GM21619 (cell line): ENCODE data around the gene IER5L.
"Not testable (repeated sequence)": the region's sequence is repeated elsewhere in the genome, so short reads cannot be mapped to it uniquely, and the experiment has no call there.

ENCODE experiments used
- ATAC-seq: cut with Tn5 transposase; IDR thresholded peaks from one replicate; pipeline ENCODE4 v1.9.1; 2021; ENCODE audit not compliant: unreplicated experiment

IER5L gene

DNA sequence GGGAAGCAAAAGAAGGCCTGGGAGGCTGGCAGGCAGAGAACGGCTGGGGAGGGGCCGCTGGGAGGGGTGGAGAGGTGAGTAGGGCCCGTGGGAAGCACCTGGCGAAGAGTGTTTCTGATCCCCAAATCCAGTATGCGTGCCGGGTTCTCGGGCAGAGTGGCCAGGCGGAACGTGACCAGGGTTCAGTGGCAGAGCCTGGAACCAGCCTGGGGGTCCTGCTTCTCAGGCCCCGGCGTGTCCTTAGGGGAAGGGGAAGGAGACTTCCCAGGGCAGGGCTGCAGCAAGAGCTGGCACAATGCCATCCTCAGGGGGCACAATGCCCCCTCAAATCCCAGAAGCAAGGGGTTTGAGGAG is 25.5 kb upstream of the IER5L start:
- ATAC-seq: no peak

DNA sequence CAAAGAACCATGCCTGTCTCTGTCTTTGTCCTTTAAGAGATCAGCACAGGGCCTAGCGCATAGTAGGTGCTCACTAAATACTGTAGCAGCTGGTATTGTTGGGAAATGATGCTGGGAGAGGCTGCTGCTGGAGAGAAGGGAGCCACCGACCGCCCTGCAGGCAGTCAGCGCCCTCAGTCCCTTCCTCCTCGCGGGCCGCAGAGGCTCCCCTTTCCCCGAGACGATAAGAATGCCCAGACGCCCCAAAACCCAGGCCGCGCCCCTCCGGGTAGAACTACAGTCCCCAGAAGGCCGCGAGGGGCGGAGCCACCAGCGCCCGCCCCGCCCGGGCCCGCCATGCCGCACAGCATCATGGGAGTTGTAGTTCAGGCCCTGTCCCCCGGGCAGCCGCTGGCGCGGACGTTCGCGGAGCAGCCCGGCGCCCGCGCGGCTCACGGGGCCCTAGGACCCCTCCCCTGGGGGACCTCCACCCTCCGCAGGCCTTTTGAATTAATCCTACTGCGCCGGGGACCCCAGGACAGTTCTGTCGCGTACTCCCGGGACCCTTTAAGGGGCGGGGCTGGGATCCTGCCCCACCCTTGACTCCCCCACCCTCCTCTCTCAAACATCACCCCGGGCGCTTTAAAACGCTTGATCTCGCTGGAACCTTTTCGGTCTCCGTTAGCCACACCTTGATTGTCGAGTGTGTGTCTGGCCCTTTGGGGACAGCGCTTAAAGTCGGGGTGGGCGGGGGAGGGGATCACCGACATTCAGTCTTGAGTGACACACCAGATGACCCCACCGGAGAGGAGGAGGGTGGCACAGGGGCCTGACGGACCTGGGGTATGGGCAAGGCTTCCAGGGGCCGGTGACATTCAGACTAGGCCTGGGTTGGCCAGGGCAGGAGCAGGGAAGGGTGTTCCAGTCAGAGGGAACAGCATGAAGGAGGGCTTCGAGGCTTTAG is 24.8 kb upstream of the IER5L start:
- peak; percentile 87 for ATAC-seq

DNA sequence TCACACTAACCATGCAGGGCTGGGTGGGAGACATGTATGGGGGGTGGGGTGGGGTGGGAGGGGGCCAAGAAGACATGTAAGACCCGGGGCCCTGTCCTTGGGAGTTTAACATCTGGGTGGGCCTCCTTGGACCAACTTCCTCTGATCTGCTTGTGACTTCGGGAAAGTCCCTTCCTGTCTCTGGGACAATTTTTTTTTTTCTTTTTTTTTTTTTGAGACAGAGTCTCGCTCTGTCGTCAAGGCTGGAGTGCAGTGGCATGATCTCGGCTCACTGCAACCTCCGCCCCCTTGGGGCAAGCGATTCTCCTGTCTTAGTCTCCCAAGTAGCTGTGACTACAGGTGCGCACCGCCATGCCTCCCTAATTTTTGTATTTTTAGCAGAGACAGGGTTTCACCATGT is 23.8 kb upstream of the IER5L start:
- no peak for ATAC-seq

DNA sequence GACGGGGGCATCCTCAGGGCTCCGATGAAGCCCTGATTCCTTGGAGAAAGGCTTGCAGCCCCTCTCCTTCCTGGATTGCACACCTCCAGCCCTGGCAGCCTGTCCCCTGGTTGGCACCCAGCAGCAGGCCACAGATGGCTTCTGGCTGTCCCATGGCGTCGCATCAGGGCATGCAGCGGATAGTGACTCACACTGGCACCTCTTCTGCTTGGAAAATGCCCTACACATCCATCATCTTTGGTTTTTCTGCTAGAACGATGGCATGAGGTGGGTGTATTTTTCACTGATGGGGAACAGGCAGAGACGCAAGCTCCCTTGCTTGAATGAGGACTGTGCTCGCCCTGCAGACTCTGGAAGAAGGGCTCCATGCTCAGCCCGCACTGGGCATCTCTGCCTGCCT is 23.2 kb upstream of the IER5L start:
- no peak for ATAC-seq

DNA sequence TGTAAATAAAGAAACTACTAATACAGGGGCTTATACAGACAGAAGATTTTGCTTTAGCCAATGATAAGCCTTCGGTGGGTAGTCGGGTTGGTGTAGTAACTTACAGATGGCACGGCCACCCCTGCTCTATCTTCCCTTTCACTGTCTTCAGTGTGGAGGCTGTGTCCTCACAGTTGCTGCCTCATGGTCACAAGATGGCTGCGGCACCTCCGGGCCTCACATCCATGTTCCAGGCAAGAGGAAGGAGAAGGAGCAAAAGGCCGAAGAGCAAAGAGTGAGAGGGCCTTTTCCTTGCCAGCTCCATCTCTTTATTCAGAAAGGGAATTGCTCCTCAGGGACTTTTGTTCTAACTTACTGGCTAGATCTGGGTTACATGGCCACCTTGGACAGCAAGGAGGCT is 22.2 kb upstream of the IER5L start:
- no peak for ATAC-seq

DNA sequence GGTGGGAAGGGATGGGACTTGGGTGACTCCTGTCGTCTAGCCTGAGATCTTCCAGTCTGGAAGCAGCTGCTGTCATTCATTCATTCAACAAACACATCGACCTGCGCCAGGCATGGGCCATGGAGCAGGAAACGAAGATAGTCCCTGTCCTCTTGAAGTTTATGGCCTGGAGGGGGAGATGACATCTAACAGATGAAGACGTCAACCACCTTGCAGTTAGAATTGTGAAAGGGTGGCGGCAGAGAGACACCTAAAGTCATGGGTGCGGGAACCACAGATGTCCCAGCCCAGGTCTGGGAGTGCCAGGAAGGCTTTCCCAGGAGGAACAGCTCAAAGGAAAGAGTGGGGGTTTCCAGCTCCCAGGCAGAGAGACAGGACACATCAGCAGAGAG is 21.0 kb upstream of the IER5L start:
- ATAC-seq: no peak

DNA sequence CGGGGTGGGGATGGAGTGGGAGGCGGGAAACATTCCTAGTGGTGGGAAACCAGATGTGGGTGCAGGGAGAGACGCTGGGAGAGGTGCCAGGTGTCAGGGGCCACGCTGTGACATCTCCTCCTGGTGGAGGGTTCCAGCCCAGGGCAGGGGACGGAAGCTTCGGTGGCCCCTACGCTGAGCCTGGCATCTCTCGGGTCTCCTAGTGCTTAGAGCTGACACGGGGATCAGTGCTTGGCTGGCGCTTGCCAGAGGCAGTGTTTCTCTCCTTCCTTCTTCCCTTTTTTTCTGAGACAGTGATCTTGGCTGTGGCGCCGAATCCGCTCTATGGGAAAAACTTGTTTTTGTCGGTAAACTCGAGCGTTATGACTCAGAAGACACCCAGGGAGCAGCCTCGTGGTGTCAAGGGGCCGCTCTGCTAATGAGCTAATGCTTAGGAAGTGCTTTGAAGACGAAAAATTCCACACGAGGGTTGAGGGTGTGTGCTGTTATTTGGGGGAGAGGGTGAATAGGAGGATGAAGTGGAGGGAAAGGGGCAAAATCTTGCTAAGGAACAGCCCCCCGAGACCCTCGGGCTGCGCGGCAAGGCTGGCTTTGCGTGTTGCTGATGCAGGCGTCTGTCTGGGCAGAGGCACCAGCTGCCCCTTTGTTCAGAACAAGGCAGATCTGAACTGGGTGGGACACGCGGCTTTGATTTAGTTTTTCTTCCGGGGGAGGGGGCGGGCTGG is 20.4 kb upstream of the IER5L start:
- ATAC-seq: no peak

DNA sequence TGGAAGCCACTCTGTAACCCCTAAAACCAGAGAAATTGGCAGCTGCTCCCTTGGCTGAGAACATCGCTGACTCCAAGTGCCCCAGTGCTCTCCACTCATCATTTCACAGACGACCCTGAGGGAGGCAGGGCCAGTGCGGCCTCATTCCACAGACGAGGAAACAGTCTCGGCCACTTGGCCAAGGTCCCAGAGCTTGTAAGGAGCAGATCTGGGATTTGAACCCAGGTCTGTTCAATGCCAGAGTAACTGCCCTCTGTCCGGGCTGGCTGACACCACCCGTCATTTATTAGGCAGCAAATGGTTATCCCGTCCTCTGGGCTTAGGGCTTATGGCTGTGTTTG is 19.9 kb upstream of the IER5L start:
- no peak for ATAC-seq

DNA sequence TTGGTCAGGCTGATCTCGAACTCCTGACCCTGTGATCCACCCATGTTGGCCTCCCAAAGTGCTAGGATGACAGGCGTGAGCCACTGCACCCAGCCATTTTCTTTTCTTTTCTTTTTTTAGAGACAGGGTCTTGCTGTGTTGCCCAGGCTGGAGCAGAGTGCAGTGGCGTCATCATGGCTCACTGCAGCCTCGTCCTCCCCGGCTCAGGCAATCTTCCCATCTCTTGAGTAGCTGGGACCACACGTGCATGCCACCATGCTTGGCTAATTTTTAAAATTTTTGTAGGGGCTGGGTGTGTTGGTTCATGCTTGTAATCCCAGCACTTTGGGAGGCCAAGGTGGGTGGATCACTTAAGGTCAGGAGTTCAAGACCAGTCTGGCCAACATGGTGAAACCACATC is 19.0 kb upstream of the IER5L start:
- ATAC-seq: not testable (repeated sequence)

DNA sequence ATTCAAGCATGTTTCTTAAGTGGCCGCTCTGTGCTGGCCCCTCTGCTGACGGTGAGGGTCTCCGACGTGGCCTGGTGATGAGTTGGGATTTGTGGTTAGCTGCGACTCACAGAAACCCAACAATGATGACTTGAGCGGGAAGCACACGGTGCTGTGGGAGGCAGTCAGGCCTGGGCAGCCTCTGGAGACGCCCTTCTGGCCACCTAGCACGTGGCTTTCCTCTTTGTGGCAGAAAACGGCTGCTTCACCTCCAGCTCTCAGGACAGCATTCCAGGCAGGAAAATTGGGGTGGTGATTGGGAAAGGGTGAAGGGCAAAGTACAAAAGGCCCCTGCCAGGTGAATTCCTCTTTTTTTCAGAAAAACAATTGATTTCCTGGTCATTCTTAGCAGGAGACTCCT is 17.5 kb upstream of the IER5L start:
- ATAC-seq: no peak

DNA sequence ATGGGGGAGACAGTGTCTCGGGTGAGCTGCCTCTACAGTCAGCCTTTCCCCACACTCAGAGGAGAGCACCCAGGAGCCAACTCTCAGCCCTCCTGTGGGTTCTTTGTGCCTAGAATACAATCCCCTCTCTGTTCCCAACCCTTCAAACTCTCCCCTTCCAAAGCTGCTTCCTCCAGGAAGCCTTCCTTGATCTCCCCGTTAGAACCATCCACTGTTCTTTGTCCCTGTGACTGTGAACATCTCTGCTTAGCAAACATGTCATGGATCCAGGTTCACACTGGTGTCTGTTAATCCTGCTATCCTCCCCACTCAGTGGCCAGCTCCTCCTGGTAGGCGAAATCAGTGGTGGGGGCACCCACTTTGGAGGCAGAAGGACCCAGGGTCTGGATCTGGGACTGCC is 16.2 kb upstream of the IER5L start:
- no peak for ATAC-seq

DNA sequence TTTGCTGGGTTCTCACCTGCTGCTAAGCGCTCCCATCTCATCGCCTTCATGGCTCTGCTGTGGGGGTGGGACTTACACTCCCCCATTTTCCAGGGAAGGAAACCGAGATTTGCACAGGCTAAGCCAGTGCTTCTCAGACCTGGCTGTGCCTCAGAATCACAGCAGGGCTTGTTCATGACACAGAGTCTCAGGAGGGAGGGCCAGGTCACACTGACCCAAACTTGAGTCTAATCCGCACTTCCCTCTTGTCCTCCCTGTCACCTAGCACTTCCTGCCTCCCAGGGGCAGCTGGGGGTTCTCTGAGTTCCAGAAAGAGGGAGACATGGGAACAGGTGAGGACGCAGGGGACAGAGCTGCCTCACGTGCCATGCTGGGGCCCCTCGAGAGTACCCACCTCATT is 15.6 kb upstream of the IER5L start:
- ATAC-seq: no peak

DNA sequence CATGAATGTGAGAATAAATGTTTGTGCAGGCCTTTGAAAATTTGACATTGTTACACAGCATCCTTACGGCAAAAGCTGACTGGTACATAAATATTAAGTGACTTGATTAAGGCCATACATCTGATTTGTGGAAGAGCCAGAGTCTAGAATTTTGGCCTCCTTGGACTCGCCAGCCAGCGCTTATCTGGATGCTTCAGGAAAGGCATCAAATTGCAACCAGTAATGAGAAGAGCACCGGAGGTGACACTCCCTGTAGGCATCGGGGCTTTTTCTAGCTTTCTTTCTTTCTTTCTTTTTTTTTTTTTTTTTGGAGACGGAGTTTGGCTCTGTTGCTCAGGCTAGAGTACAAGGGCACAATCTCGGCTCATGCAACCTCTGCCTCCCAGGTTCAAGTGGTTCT is 13.2 kb upstream of the IER5L start:
- ATAC-seq: no peak

DNA sequence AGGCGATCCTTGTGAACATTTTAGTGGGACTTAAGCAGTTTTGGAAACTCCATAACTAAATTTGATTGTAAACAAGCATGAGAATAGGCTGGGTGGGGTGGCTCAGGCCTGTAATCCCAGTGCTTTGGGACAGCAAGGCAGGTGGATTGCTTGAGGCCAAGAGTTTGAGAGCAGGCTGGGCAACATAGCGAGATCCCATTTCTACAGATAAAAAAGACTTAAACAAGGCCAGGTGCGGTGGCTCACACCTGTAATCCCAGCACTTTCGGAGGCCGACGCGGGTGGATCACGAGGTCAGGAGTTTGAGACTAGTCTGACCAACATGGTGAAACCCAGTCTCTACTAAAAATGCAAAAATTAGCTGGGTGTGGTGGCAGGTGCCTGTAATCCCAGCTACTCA is 11.9 kb upstream of the IER5L start:
- ATAC-seq: not testable (repeated sequence)

DNA sequence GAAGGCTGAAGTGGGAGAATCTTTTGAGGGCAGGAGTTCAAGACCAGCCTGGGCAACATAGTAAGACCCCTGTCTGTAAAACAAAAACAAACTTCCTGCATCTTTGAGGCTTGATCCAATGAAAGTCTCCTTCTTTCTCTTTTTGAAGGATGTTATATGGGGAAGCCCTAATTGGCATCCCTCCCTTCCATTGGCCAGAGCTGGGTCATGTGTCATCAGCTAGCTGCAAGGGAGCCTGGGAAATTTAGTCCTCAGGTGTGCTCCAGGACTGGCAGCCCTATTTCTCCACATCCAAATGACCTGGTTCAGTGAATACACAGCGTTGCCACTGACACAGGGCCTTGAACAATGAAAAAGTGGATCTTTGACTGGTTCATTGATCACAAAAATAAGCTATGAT is 9.0 kb upstream of the IER5L start:
- ATAC-seq: no peak

DNA sequence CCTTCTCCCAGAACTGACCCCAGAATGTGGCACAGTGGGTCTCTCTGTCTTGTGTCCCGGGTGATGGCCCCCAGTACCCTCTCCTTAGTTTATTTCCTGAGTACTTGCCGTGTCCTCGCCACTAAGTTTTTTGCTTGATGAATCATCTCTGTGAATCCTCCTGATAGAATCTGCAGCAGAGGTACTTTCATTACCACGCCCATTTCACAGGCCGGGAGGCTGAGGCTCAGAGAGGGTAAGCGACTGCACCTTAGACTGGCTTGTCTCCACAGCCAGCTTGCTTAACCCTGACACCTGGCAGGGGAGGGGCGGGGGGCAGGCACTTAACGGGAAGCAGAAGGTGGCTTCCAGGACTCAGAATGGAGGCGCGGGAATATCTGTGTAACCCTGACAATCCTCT is 7.9 kb upstream of the IER5L start:
- ATAC-seq: no peak

DNA sequence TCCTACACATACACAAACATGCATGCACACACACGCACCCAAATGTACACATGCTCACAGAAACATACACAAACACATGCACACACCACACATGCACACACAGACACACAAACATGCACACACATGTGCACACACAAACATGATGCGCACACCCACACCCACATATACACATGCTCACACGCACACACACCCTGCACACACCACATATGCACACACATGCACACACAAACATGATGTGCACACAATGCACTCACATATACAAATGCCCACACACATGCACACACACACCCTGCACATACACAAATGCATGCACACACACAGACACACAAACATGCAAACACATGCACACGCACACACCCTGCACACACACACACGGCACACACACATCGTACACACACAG is 7.3 kb upstream of the IER5L start:
- ATAC-seq: no peak

DNA sequence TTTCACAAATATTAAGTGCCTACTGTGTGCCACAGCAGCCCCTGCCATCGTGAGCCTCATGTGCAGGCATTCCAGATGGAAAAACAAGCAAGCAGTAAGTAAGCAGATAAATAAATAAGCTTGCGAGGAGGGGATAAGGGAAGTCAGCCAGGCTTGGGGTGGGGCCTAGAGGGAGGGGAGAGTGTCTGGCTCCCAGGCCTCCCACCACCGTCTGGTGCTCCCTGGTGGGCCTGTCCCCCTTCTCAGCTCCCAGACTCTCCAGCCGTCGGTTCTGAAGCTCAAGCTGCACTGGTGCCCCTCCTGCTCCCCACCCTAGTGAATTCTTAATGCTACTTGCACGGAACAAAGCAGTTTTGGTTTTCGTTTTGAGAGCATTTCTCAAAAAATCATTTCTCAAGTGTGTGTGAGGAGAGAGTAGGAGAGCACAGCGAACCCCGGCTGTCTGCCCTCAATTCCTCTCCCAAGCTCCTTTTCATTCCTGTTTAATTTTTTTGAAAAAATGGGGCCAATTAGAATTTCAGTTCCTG is 6.6 kb upstream of the IER5L start:
- ATAC-seq: no peak

DNA sequence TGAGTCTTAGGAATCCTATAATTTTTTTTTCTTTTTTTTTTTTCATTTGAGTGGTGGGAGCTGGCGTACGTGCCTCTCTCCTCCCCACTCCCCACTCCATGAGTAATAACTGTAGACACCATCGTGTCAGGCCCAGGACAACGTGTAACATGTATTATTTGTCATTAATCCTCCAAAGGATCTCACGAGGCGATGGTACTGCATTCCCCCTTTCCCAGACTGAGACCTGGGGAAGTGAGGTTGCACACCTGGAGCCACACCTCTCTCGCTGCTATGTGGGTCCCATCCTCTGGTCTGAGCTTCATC is 6.1 kb upstream of the IER5L start:
- ATAC-seq: no peak

DNA sequence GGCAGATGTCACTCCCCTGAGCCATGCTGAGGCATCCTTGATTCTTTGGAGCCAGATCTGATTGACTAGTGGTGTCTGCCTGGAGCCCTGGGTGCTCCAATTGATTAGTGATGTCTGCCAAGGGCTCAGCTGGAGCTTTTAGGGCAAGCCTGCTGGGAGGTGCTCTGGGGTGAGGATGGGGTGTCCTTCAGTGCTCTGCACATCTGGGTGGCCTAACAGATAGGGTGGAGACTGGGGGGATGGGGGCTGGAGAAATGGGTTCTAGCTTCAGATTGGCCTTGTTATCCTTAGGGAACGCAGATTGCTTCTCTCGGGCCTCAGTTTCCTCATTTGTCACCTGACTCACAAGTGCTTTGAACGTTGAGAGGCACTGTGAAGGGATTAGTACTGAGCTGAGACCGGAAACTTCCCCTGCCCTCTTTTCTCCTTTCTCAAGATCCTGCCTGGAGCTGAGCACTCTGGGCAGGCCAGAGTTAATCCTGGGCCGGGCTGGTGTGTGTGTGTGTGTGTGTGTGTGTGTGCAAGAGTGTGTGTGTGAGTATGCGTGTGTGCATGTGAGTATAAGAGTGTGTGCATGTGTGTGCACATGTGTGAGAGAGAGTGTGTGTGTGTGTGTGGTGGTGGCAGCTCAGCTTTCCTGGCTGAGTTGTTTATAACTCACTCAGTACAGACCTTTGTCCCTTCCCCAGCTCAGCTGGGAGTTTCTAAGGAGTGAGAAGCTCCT is 5.6 kb upstream of the IER5L start:
- no peak for ATAC-seq

DNA sequence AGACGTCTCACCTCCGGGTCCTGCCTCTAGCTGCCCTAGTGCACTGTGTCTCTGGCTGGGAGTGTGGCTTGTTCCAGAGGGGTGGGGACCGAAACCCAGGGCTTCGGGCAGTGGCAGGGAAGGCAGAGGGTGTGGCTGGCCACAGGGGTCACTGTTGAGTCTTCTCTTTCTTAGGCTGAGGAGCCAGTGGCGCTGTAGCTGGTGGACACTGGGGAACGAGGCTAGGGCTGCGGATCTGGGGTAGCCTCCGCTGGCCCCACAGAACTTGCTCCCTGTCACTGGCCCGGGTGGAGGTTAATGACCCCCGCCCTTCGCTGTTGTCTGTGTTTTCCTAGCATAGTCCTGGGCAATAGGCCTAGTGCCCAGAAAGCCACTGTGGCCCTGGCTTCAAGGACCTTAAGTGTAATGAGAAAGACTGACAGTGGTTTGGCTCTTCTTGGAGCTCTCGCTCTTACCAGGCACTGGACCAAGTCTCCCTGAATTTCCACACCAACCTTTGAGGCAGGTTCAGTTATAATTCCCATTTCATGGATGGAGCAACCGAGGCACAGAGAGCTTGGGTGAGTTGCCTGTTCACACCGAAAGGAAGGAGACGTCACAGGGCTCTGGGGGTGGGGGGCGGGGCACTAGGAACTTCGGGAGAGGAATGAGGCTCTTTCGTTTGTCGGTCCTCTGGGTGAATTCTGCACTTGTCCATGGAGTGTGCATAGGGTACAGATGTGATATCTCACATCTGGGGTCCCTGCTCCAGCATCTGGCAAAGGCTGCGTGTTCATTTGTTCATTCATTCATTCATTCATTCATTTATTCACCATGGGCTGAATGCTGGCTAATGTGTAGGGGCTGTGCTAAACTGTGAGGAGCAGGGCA is 4.8 kb upstream of the IER5L start:
- no peak for ATAC-seq
